ENCODE measurements around the gene SBF1. TPM values are rescaled to one million over a fixed set of nuclear protein-coding genes. Genes with fewer than 3 reads are reported as not detected.

SBF1 gene
- polyA plus RNA-seq (2012; rRNA removed): 24.2 and 29.1 TPM in 2 replicates
- polyA plus RNA-seq (2012; cell fraction: cytosol; rRNA removed): 7.5 and 15.9 TPM in 2 replicates
- polyA plus RNA-seq (2012; cell fraction: nucleus; rRNA removed): 95.7 and 113 TPM in 2 replicates

- Histone ChIP-seq H3K36me3 (replicated peaks in 1 of 2; ENCODE audit: control insufficient read depth in 1 of 2, insufficient read depth in 2 of 2, low read length in 1 of 2) (peaks cover 0 to 2% of the 10 kb centered on the region in 2 experiments), H3K27me3 (ENCODE audit: insufficient read depth) (no peaks in the 10 kb centered on the region), H3K9me2 (no peaks in the 10 kb centered on the region), H3K9ac (peak within 1 kb of the TSS; percentile 76), H3K27ac (ENCODE audit: low read depth in 2 of 2, low read length in 1 of 2) (peak within 1 kb of the TSS; percentile 38 to 72; a peak in 2 of 4 replicates), H3K4me2 (peak within 1 kb of the TSS; percentile 90), H3K79me2 (ENCODE audit: insufficient read depth) (peaks cover 43% of the 10 kb centered on the region), H3K9me3 (no peaks in the 10 kb centered on the region), H3K4me1 (ENCODE audit: control insufficient read depth in 1 of 2, insufficient read depth in 2 of 2, low read depth in 1 of 2, low read length in 1 of 2) (peaks cover under 1 to 39% of the 10 kb centered on the region in 2 experiments; a peak in 2 of 4 replicates), H4K20me1 (ENCODE audit: insufficient read depth) (peaks cover 42% of the 10 kb centered on the region), H2AFZ (ENCODE audit: low read depth) (peak within 1 kb of the TSS; percentile 92), H3K4me3 (ENCODE audit: low read depth in 2 of 2, low read length in 1 of 2) (peak within 1 kb of the TSS; percentile 77 to 88), H3F3A (replicated peaks; ENCODE audit: insufficient read depth) (no peaks in the 10 kb centered on the region)
- POLR2A ChIA-PET: interaction anchor here (1.0 kb wide), 1 partner anchor 37 kb away, joined by 3 read pairs; no protein-coding TSS in a partner anchor
- 11% methylated on average over 9 of the region's 97 CpGs for WGBS (ENCODE audit: low lambda C conversion rate)
- TF ChIP-seq NRF1 (IDR thresholded peaks at IDR 0.05; ENCODE audit: low read depth, low read length): peak; percentile 87
- TF ChIP-seq POLR2AphosphoS5 (IDR thresholded peaks at IDR 0.05; ENCODE audit: low read depth, low read length): peak; percentile 79
- TF ChIP-seq TAF1 (IDR thresholded peaks at IDR 0.05; ENCODE audit: borderline replicate concordance, low read depth, low read length): peak; percentile 56; the same call in 1 of the 2 replicates
- 0 out of 2 replicates have a peak, but pooled peaks have one; percentile 19 for TF ChIP-seq YY1 (IDR thresholded peaks at IDR 0.05; ENCODE audit: low read depth)
- TF ChIP-seq, protein P1, sequence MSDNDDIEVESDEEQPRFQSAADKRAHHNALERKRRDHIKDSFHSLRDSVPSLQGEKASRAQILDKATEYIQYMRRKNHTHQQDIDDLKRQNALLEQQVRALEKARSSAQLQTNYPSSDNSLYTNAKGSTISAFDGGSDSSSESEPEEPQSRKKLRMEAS (IDR thresholded peaks at IDR 0.05; ENCODE audit: low read depth): no peak; the same call in 1 of the 2 replicates
- no peak for TF ChIP-seq RXRA (IDR thresholded peaks at IDR 0.05; ENCODE audit: borderline replicate concordance, low read depth)
- peak; percentile 6 for TF ChIP-seq CHD2 (IDR thresholded peaks at IDR 0.05; ENCODE audit: low read length, partially characterized antibody)
- CTCF ChIA-PET: interaction anchor here (0.6 to 5.1 kb wide), 5 partner anchors 9 to 231 kb away, joined by 3 to 24 read pairs (median 3); no protein-coding TSS in a partner anchor
- DNase-seq: peak; percentile 100
These were observed at the start of gene SBF1 for GRCh38 chr22:50474710-50475651. TSS of gene SBF1 (minus strand) at chr22:50475035. CDS start at chr22:50474840, 195 bp downstream.

DNA sequence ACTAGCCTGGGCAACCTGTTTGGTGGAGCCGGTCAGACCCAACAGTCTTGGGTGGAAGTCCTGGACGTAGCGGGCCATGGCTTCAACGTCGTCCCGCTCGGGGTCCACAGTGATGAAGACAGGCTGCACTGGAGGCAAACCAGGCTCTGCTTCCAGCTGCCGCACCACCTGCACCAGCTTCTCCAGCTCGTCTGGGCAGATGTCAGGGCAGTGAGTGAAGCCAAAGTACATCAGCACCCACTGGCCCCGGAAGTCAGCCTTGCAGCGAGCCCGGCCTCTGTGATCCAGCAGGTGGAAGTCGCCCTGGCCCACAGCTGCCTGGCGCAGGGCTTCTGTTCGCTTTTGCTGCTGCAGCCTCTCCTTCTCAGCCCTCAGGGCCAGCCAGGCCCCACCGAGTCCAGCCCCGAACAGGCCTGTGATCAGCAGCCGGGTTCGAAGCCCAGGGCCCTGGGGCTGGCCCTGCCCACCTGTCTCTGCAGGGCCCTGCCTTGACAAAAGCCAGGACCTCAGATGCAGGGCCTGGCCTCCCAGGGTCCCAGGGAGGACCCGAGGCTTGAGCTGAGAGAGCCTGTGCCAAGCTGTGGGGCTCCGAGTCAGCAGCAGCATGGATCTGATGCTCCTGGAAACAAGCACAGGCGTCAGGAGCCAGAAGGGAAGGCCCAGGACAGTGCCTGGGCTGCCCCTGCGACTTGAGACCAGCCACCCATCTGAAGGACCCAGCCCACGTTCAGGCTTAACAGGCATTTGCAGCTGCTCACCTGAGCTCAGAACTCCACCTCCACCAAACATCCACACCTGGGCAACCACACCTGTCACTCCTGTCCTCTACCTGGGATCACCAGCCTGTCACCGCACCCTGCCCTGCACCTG, 49.2 kb upstream of the SBF1 start:
- no peaks in the 10 kb centered on the region for H3K9me2 ChIP-seq
- peak overlapping the region; percentile 93 for H3K4me2 ChIP-seq
- TF ChIP-seq SMC3 (IDR thresholded peaks at IDR 0.05; ENCODE audit: low read depth, low read length) (no peak), CHD2 (IDR thresholded peaks at IDR 0.05; ENCODE audit: low read length, partially characterized antibody) (no peak), EP300 (IDR thresholded peaks at IDR 0.05; ENCODE audit: borderline replicate concordance in 1 of 2, low read depth in 1 of 2, low read length in 1 of 2) (no peak), GABPA (IDR thresholded peaks at IDR 0.05; ENCODE audit: low read depth) (no peak), YY1 (IDR thresholded peaks at IDR 0.05; ENCODE audit: low read depth) (no peak), USF2 (IDR thresholded peaks at IDR 0.05; ENCODE audit: borderline replicate concordance, low read depth, low read length) (no peak), TAF1 (IDR thresholded peaks at IDR 0.05; ENCODE audit: borderline replicate concordance, low read depth, low read length) (no peak), MXI1 (IDR thresholded peaks at IDR 0.05; ENCODE audit: low read depth, low read length) (no peak)
- TF ChIP-seq, protein P1 (IDR thresholded peaks at IDR 0.05; ENCODE audit: low read depth): no peak
- H3K9me3 ChIP-seq: no peaks in the 10 kb centered on the region
- H3K79me2 ChIP-seq (ENCODE audit: insufficient read depth): peaks cover 18% of the 10 kb centered on the region
- 85% methylated on average over 15 of the region's 25 CpGs for WGBS (ENCODE audit: low lambda C conversion rate)
- H3K27ac ChIP-seq (ENCODE audit: low read depth in 2 of 2, low read length in 1 of 2): peak overlapping the region in 1 of 2 experiments; percentile 25; a peak in 1 of 4 replicates
- peaks cover 19% of the 10 kb centered on the region for H3F3A ChIP-seq (replicated peaks; ENCODE audit: insufficient read depth)
- peaks cover 8% of the 10 kb centered on the region; the same call in 1 of the 2 replicates for H4K20me1 ChIP-seq (ENCODE audit: insufficient read depth)
- CTCF ChIA-PET: interaction anchor here (0.7 to 3.4 kb wide), 7 partner anchors 8 to 58 kb away, joined by 3 to 53 read pairs (median 9); partner anchors contain the start of genes CHKB and SYCE3
- peak; percentile 52 for DNase-seq
- peaks cover 7 to 24% of the 10 kb centered on the region in 2 experiments; a peak in 2 of 4 replicates for H3K4me1 ChIP-seq (ENCODE audit: control insufficient read depth in 1 of 2, insufficient read depth in 2 of 2, low read depth in 1 of 2, low read length in 1 of 2)
- POLR2A ChIA-PET: interaction anchor here (0.9 to 2.9 kb wide), 8 partner anchors 8 to 58 kb away, joined by 3 to 12 read pairs (median 6); partner anchors contain the start of genes CHKB, KLHDC7B, LMF2 and NCAPH2
- H3K27me3 ChIP-seq (ENCODE audit: insufficient read depth): no peaks in the 10 kb centered on the region
- peak overlapping the region; percentile 80; the same call in 1 of the 2 replicates for H3K9ac ChIP-seq
- peak overlapping the region; percentile 80 to 81 for H3K4me3 ChIP-seq (ENCODE audit: low read depth in 2 of 2, low read length in 1 of 2)
- H3K36me3 ChIP-seq (replicated peaks in 1 of 2; ENCODE audit: control insufficient read depth in 1 of 2, insufficient read depth in 2 of 2, low read length in 1 of 2): peaks cover 7 to 35% of the 10 kb centered on the region in 2 experiments
- no peak overlapping the region for H2AFZ ChIP-seq (ENCODE audit: low read depth)

Data from SK-N-SH (cell line).